GM19397 (cell line): Measurements from ENCODE around the gene SSTR5.

ENCODE experiments used
- ATAC-seq: cut with Tn5 transposase; IDR thresholded peaks from one replicate; pipeline ENCODE4 v1.9.1; 2021; ENCODE audit warnings: mild to moderate bottlenecking, moderate library complexity; ENCODE audit not compliant: unreplicated experiment

Gene SSTR5

GRCh38 chr16:1053700-1054368, 18.7 kb upstream of the SSTR5 start:
- ATAC-seq, result no peak

GRCh38 chr16:1054660-1055556, 17.6 kb upstream of the SSTR5 start:
- ATAC-seq, result no peak

GRCh38 chr16:1055557-1055924, 17.0 kb upstream of the SSTR5 start:
- no peak for ATAC-seq

GRCh38 chr16:1056196-1056595, 16.4 kb upstream of the SSTR5 start:
- ATAC-seq, result no peak

GRCh38 chr16:1057252-1057932, 15.2 kb upstream of the SSTR5 start:
- no peak for ATAC-seq

- ATAC-seq, result no peak
These were observed 14.3 kb upstream of the SSTR5 start for GRCh38 chr16:1058216-1058615.

GRCh38 chr16:1059310-1059709, 13.2 kb upstream of the SSTR5 start:
- no peak for ATAC-seq

- no peak for ATAC-seq
These were observed 11.9 kb upstream of the SSTR5 start for GRCh38 chr16:1060416-1061340.

- ATAC-seq, result no peak
These were observed 10.6 kb upstream of the SSTR5 start for GRCh38 chr16:1061769-1062505.

- no peak for ATAC-seq
These were observed 9.7 kb upstream of the SSTR5 start for GRCh38 chr16:1062895-1063294.

GRCh38 chr16:1063728-1064127, 8.8 kb upstream of the SSTR5 start:
- no peak for ATAC-seq

GRCh38 chr16:1065469-1066128, 6.9 kb upstream of the SSTR5 start:
- no peak for ATAC-seq

GRCh38 chr16:1066584-1067172, 5.9 kb upstream of the SSTR5 start:
- no peak for ATAC-seq

- no peak for ATAC-seq
These were observed 4.9 kb upstream of the SSTR5 start for GRCh38 chr16:1067629-1068028.

GRCh38 chr16:1068451-1068850, 4.1 kb upstream of the SSTR5 start:
- ATAC-seq, result no peak

GRCh38 chr16:1069154-1069553, 3.4 kb upstream of the SSTR5 start:
- no peak for ATAC-seq

- no peak for ATAC-seq
These were observed 2.3 kb upstream of the SSTR5 start for GRCh38 chr16:1070084-1070863.

- ATAC-seq, result no peak
These were observed 1.6 kb upstream of the SSTR5 start for GRCh38 chr16:1070864-1071408.
